Measurements from ENCODE around the gene HTT.

HTT gene

GRCh38 chr4:3234171-3235029 lies 159.9 kb downstream of the HTT start:
- DNase-seq (ENCODE audit: low read depth, low spot score), result no peak

GRCh38 chr4:3235030-3235345 lies 160.5 kb downstream of the HTT start:
- no peak for DNase-seq (ENCODE audit: low read depth, low spot score)

- no peak for DNase-seq (ENCODE audit: low read depth, low spot score)
These were observed 161.1 kb downstream of the HTT start for GRCh38 chr4:3235581-3235980.

DNA sequence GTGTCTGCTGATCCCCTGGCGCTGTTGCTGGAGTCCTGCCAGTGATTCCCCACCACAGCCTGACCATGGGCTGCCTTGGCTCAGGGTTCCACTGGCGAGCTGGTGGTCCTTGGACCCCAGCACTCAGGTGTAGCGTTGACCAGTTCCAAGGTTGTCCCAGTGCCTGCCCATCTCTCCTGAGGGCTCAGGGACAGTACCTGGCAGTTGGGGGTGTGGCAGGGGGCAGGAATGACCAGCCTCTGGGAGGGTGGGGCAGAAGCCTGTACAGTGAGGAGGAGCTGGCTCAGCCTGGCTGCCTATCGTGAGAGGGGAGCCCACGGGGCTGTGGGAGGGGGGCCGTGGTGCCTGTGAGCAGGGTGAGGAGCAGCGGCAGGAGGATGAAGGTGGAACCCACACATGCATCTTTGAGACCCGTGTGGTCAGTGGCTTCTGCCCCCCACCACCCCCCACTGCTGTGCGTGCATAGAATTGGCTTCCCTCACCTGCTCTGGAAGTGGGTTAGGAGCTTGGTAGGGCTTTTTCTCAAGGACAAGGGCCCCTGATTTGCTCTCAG lies 161.9 kb downstream of the HTT start:
- no peak for DNase-seq (ENCODE audit: low read depth, low spot score)

GRCh38 chr4:3237266-3237665 lies 162.8 kb downstream of the HTT start:
- DNase-seq (ENCODE audit: low read depth, low spot score), result no peak

DNA sequence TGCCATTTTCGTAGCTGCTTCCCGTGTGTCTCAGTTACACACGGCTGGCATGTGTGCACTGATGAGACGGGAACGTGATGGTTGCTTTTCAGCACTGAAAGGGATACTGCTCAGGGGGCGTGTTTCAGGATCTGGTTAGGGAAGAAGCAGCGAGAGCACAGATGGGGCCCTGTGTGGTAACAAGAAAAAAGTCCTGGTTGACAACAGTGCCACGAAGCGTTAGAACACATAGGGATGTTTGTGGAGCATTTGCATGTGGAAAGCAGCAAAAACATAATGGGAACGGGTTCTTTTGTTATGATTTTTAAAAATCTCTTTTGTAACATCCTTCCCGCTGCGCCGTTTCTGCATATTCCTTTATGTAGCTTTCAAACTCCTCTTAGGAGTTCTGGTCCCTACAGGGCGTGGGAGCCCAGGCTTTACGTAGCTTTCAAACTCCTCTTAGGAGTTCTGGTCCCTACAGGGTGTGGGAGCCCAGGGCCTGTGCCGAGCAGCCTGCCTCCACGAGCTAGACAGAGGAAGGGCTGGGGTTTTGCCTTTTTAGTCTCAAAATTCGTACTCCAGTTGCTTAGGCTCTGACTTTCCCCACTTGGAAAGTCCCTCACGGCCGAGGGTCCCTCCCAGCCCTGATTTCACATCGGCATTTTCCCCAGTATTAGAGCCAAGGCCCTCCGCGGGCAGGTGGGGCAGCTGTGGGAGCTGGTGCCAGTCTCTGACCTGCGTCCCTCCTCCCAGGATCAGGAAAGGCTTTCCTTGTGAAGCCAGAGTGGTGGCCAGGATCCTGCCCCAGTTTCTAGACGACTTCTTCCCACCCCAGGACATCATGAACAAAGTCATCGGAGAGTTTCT lies 163.5 kb downstream of the HTT start:
- DNase-seq (ENCODE audit: low read depth, low spot score), result no peak

DNA sequence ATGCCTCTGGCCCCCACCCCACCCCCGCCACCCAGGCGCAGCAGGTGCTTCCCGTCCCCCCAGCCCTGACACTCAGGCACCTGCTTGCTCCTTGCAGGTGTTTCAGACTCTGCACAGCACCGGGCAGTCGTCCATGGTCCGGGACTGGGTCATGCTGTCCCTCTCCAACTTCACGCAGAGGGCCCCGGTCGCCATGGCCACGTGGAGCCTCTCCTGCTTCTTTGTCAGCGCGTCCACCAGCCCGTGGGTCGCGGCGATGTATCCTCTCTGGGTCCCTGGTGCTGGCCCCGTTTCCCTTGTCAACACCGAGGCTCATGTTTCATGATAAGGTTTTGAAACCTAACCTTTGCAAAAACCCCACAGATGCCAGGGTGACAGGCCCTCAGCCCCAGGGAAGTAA lies 164.2 kb downstream of the HTT start:
- DNase-seq (ENCODE audit: low read depth, low spot score), result no peak

GRCh38 chr4:3239303-3239702 lies 164.8 kb downstream of the HTT start:
- DNase-seq (ENCODE audit: low read depth, low spot score), result no peak

GRCh38 chr4:3239998-3240920 lies 165.8 kb downstream of the HTT start:
- no peak for DNase-seq (ENCODE audit: low read depth, low spot score)

- DNase-seq (ENCODE audit: low read depth, low spot score), result no peak
These were observed 166.5 kb downstream of the HTT start for GRCh38 chr4:3240936-3241522.

- peak; percentile 51 for DNase-seq (ENCODE audit: low read depth, low spot score)
These were observed 167.5 kb downstream of the HTT start for GRCh38 chr4:3241898-3242524.

DNA sequence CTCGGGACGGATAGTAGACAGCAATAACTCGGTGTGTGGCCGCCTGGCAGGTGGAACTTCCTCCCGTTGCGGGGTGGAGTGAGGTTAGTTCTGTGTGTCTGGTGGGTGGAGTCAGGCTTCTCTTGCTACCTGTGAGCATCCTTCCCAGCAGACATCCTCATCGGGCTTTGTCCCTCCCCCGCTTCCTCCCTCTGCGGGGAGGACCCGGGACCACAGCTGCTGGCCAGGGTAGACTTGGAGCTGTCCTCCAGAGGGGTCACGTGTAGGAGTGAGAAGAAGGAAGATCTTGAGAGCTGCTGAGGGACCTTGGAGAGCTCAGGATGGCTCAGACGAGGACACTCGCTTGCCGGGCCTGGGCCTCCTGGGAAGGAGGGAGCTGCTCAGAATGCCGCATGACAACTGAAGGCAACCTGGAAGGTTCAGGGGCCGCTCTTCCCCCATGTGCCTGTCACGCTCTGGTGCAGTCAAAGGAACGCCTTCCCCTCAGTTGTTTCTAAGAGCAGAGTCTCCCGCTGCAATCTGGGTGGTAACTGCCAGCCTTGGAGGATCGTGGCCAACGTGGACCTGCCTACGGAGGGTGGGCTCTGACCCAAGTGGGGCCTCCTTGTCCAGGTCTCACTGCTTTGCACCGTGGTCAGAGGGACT lies 168.8 kb downstream of the HTT start:
- DNase-seq (ENCODE audit: low read depth, low spot score), result no peak

DNA sequence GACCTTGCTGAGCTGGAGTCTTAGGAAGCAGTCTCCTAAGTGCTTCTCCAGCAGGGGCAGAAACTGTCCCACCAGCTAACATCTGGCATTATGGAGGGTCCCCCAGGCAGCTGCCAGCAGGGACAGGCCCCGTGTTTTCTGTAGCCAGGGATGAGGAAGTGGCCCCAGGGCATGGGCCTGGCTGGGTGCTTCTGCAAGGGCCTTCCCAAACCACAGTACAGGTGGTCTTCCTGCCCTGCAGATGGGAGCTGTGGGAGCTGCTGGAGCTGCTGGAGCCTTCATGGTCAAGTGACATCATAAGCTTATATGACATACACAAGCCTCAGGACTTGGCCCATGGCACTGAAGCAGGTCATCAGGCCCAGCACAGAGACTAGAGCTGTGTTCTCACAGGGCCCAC lies 169.5 kb downstream of the HTT start:
- no peak for DNase-seq (ENCODE audit: low read depth, low spot score)

GRCh38 chr4:3244747-3245146 lies 170.3 kb downstream of the HTT start:
- DNase-seq (ENCODE audit: low read depth, low spot score), result no peak

GRCh38 chr4:3245676-3246075 lies 171.2 kb downstream of the HTT start:
- no peak for DNase-seq (ENCODE audit: low read depth, low spot score)

DNA sequence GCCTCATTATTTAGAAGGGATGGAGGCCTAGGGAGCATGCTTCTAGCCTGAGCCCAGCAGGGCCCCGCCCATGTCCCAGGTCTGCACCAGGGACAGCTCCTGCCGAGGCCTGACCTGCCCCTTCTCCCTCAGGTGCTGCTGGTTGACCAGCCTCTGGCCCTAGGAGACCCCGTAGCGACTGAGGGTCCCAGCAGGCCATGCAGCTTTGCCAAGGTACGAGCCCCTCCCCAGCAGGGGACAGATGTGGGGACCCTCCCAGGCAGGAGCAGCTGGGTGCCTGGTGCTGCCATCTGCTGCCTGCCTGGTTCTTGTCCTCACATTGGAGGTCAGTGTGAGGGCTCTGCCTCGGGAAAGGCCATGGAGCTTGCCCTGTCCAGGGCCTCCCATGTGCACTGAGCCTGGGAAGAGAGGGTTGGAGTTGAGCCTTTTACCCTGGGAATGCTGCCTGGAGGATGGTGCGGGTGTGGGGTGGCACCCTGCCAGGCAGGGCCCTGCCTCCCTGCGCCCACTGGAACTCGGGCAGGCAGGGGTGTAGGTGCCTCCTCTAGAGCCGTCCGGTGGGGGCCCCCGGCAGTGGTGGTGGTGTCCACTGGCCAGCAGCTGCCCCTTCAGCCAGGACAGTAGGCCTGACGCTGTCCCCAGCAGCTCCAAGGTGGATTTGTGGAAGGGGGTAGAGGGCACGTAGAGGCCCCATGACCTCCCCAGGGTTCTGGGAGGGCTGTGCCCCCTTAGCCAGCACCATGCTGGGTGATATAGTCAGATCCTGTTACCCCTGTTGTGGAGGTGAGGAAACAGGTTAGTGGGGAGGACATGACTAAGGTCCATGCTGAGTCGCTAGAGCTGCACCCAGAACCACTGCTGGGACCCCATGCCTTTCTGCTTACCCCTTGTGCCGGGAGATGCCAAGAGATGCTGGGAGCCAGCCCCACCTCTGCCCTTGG lies 172.2 kb downstream of the HTT start:
- no peak for DNase-seq (ENCODE audit: low read depth, low spot score)

- DNase-seq (ENCODE audit: low read depth, low spot score), result no peak
These were observed 173.1 kb downstream of the HTT start for GRCh38 chr4:3247399-3248177.

DNA sequence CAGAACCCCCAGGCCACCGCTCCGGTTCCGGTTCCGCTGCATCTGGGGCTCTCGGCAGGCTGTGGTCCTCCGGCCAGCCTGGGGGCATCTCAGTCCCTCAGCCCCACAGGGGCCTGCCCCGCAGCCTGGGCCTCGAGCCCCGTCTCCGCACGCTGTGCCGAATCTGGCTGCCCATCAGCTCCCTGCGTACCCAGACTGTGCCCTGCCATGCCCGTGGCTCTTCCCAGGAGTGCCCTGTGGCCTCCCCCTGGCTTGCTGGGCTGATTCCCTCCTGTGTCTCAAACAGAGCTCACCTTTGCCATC lies 173.6 kb downstream of the HTT start:
- DNase-seq (ENCODE audit: low read depth, low spot score), result no peak

All from brain pericyte (primary cell).